Thymus (tissue), 11 donors: ENCODE data around the gene H3-3A. TPM values are rescaled to one million over a fixed set of nuclear protein-coding genes. Genes with fewer than 3 reads are reported as not detected.
A peak's percentile ranks its signal among the peaks of the same experiment; 100 is the strongest.
"Not testable (repeated sequence)": the region's sequence is repeated elsewhere in the genome, so short reads cannot be mapped to it uniquely, and the experiment has no call there.

Experiments used
- DNase-seq, 9 donors: peaks; one replicate each; pipeline ENCODE4 v3.0.0-alpha.2; 2013; ENCODE audit warnings: low spot score in 9 of 9, low read depth in 6 of 9, missing footprints in 1 of 9
- H3K27ac ChIP-seq, 2 donors: one replicate each; pipeline ENCODE4 v1.5.1; 2013; ENCODE audit warnings: control low read depth in 1 of 2, low read depth in 1 of 2, low read length in 1 of 2, mild to moderate bottlenecking in 1 of 2, moderate library complexity in 1 of 2
- H3K27me3 ChIP-seq, 2 donors: one replicate each; pipeline ENCODE4 v1.5.1; 2013; ENCODE audit warnings: low read length in 1 of 2; ENCODE audit not compliant: control insufficient read depth in 2 of 2, insufficient read depth in 1 of 2
- H3K36me3 ChIP-seq, 2 donors: one replicate each; pipeline ENCODE4 v1.5.1; 2013; ENCODE audit warnings: low read length in 1 of 2, mild to moderate bottlenecking in 1 of 2, moderate library complexity in 1 of 2; ENCODE audit not compliant: control insufficient read depth in 2 of 2, insufficient read depth in 2 of 2
- H3K4me1 ChIP-seq, 2 donors: one replicate each; pipeline ENCODE4 v1.5.1; 2013; ENCODE audit warnings: low read length in 2 of 2; ENCODE audit not compliant: control insufficient read depth in 2 of 2, insufficient read depth in 2 of 2
- H3K4me3 ChIP-seq, 2 donors: one replicate each; pipeline ENCODE4 v1.5.1; 2013; ENCODE audit warnings: low read length in 2 of 2, control low read depth in 1 of 2, mild to moderate bottlenecking in 1 of 2
- H3K9me3 ChIP-seq, 2 donors: one replicate each; pipeline ENCODE4 v1.5.1; 2013; ENCODE audit warnings: low read length in 1 of 2, mild to moderate bottlenecking in 1 of 2; ENCODE audit not compliant: control insufficient read depth in 2 of 2, insufficient read depth in 1 of 2
- WGBS: extraction: QIAGEN DNeasy Blood & Tissue Kit; methylation state at CpG from one replicate; pipeline ENCODE4 v1.1.7; 2013; 5-methylcytosine and 5-hydroxymethylcytosine counted together
- polyA plus RNA-seq: library from polyadenylated mRNA; stranded (reverse); fragments of 200-250 nt; gene quantifications from one replicate; pipeline ENCODE4 v1.2.3, GENCODE V29; 2013
- total RNA-seq: library from RNA; stranded (reverse); fragments of 120-200 nt; gene quantifications from one replicate; pipeline ENCODE4 v1.2.4, GENCODE V29; 2013
- donor health status: healthy.

Gene H3-3A
- total and polyA plus RNA-seq, 2 donors: 725 to 1,694 TPM

DNA sequence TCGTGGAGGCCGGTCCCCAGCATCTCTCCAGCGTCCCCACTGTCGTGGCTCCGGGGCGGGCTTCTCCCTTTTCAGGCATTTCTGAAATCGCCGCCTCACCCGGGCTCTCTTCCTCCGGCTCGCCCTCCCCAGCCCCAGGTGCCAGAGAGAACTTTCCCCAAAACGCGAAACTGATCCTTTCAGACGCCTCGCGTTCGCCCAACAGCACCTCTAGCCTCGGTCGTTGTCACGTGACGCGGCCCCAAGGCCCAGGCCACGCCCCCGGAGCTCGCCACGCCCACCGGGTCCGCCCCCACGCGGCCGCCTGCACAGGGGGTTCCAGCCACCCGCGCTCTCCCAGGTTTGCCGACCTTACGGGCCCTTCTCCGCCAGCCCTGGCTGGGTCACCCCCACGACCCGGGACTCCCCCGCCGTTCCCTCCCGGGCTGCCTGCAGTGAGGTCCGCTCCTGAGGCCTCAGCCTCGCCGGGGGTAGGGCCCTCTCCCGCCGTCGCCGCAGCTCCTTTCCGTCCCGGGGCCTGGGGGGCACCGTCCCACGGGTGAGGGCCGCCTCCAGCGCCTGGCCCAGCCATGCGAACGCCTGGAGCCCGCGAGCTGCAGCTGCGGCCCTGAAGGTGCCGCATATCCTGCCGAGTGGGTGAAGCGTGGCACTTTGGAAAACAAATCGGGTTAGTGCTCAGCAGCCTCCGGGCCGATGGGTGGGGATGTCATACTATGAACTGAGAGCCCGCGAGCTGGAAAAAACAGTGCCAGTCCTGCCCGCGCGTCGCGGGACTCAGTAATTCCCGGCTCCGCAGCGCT, 21.0 kb downstream of the H3-3A start:
- peaks cover 0 to 23% of the 10 kb centered on the region in 2 donors for H3K27me3 ChIP-seq
- H3K9me3 ChIP-seq: peaks cover 0 to 3% of the 10 kb centered on the region in 2 donors
- peaks cover 9 to 12% of the 10 kb centered on the region in 2 donors for H3K4me1 ChIP-seq
- H3K27ac ChIP-seq: peak overlapping the region; percentile 26 to 52
- H3K4me3 ChIP-seq: peak overlapping the region; percentile 51 to 60
- no peaks in the 10 kb centered on the region for H3K36me3 ChIP-seq
- DNase-seq: peak in 8 of 9 donors; percentile 59 to 93 (median 84)
- 3% methylated on average over 75 of the region's 75 CpGs for WGBS

DNA sequence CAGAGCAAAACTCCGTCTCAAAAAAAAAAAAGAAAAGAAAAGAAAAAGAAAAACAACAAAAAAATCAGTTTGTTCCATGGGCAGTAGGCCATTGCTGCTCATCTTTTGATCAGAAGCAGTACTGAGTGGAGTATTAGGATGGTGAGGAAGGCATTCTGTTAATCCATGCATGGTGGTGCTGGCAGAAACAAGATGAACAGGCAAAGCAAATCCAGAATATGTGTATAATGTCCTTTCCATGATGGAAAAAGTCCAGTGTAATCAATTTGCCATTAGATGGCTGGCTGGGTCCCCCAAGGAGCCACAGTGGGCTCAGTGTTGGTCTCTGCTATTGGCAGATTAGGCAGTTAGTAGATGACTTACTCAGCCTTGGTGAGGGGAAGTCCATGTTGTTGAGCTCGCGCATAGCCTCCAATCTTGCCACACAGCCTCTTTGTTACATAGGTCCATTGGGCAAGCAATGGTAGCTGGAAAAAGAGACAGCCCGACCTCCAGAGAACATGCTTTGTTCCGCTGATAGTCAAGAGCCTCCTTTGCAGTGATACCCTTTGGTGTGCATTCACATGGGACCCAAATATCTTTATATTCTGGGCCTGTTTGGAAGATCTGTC, 23.3 kb downstream of the H3-3A start:
- Histone ChIP-seq H3K4me3 (no peak overlapping the region), H3K27ac (no peak overlapping the region), H3K27me3 (peaks cover 0 to 23% of the 10 kb centered on the region in 2 donors), H3K36me3 (no peaks in the 10 kb centered on the region), H3K4me1 (peaks cover 9 to 12% of the 10 kb centered on the region in 2 donors), H3K9me3 (peaks cover 0 to 3% of the 10 kb centered on the region in 2 donors)
- no peak for DNase-seq
- 97% methylated on average over 5 of the region's 5 CpGs for WGBS

DNA sequence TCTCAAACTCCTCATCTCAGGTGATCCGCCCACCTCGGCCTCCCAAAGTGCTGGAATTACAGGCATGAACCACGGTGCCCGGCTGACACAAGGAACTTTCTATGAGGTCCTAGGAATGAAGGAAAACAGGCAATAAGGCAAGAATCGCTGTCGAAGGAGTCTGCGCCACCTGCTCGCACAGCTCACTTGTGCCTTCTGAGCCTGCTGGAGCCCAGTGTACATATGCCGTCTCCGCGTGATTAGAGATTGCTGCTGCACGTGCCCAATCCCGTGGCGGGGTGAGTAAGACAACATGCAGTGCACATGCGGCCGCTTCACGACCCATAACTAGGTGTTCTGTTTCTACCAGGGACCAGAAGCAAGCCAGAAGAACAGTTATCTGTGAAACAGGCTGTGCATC, 24.3 kb downstream of the H3-3A start:
- Histone ChIP-seq H3K27ac (no peak overlapping the region), H3K4me1 (peaks cover 9 to 12% of the 10 kb centered on the region in 2 donors), H3K36me3 (no peaks in the 10 kb centered on the region), H3K27me3 (peaks cover 0 to 20% of the 10 kb centered on the region in 2 donors), H3K4me3 (no peak overlapping the region), H3K9me3 (peaks cover 0 to 3% of the 10 kb centered on the region in 2 donors)
- no peak for DNase-seq
- WGBS: 97% methylated on average over 17 of the region's 17 CpGs

DNA sequence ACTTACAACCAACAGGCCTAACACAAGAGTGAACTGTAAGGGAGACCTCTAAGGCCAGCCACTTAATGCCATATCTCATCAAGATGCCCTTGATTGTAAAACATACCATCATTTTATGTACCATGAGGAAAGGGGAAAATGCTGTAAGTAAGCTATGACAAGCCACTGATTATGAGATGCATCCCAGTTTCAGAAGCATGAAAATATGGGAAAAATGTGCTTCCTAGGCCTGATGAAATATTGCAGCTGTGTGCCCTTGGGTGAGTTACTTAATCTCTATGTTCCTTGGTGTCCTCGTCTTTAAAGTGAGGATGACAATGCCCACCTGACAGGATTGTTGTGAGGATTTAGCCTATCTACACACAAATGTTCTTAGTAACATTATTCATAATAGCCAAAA, 28.9 kb downstream of the H3-3A start:
- Histone ChIP-seq H3K4me3 (no peak overlapping the region), H3K4me1 (no peaks in the 10 kb centered on the region), H3K36me3 (no peaks in the 10 kb centered on the region), H3K27me3 (no peaks in the 10 kb centered on the region), H3K9me3 (no peaks in the 10 kb centered on the region), H3K27ac (no peak overlapping the region)
- 100% methylated on average over 1 of the region's 1 CpG for WGBS
- no peak for DNase-seq

DNA sequence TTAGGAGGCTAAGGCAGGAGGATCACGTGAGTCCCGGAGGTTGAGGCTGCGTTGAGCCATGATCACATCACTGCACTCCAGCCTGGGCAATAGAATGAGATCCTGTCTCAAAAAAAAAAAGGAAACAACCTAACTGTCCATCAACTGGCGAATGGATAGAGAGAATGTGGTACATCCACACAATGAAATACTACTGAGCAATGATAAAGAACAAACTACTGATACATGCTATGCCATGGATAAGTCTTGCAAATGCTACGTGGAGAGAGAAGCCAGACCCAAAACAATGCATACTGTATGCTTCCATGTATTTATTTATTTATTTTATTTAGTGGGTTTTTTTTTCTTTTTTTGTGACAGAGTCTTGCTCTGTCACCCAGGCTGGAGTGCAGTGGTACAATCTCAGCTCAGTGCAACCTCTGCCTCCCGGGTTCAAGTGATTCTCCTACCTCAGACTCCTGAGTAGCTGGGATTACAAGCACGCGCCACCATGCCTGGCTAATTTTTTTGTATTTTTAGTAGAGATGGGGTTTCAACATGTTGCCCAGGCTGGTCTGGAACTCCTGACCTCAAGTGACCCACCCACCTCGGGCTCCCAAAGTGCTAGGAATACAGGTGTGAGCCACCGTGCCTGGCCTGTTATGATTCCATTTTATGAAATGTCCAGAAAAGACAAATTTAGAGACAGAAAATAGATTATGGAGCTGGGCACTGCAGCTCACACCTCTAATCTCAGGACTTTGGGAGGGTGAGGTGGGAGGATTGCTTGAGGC, 29.7 kb downstream of the H3-3A start:
- not testable (repeated sequence) for H3K36me3 ChIP-seq, H3K27me3 ChIP-seq, H3K27ac ChIP-seq, DNase-seq, H3K4me3 ChIP-seq, H3K4me1 ChIP-seq, H3K9me3 ChIP-seq
- 92% methylated on average over 10 of the region's 10 CpGs for WGBS

DNA sequence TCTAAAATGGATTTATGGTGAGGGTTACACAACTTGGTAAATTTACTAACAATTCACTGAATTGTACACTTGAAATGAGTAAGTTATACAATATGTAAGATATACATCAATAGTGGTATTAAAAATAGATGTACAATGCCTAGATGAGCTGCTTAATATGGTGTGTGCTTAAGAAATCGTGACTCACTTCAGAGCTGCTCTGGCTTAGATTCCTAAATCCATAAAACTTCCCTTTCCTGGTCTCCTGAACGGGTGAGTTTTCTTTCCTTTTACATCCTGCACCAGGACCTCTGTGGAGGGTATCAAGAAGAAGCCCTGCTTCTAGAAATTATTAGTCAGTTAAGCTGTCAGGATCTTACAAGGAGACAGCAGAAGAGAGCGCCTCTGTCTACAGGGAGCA, 30.4 kb downstream of the H3-3A start:
- Histone ChIP-seq H3K9me3 (no peaks in the 10 kb centered on the region), H3K27ac (no peak overlapping the region), H3K36me3 (no peaks in the 10 kb centered on the region), H3K4me3 (no peak overlapping the region), H3K27me3 (peaks cover 0 to 2% of the 10 kb centered on the region in 2 donors), H3K4me1 (no peaks in the 10 kb centered on the region)
- no peak for DNase-seq
- WGBS: 64% methylated on average over 3 of the region's 3 CpGs

DNA sequence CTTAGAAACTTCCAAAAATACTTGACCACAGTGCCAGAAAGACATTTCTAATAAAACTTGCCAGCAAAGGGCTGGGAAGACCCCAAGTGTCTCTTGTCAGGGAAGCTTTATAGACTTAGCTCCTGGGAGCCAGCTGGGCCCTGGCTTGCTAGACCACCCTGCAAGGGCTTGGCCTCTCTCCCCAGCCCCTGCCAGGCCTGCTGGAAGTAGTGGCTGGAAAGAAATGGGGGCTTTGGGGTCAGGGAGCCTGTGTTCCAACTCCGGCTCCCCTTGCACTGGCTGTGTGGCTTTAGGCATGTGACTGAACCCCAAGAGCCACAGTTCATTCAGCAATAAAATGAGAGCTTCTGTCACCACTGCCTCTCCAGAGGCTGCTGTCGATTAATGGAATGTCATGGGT, 31.1 kb downstream of the H3-3A start:
- no peaks in the 10 kb centered on the region for H3K9me3 ChIP-seq
- H3K36me3 ChIP-seq: no peaks in the 10 kb centered on the region
- H3K4me3 ChIP-seq: no peak overlapping the region
- H3K27me3 ChIP-seq: peaks cover 0 to 3% of the 10 kb centered on the region in 2 donors
- WGBS: 92% methylated on average over 2 of the region's 2 CpGs
- H3K27ac ChIP-seq: no peak overlapping the region
- no peak for DNase-seq
- no peaks in the 10 kb centered on the region for H3K4me1 ChIP-seq

DNA sequence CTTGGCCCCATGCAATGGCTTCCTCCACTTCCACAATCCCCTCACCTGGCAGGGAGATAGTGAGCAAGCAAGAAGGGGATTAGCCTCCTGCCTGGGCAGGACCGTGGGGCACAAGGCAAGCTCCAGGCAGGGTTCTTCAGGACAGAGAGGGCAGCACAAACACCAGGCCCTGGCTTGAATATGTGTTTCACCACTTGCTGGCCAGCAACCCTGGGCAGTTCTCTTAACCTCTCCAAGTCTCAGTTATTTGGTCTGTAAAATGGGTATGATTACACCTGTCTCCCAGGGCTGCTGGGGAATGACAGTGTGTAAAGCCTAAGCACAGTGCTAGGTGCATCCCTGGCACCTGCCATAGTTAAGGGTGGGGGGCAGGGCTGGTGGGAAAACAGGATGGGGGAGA, 31.9 kb downstream of the H3-3A start:
- Histone ChIP-seq H3K4me3 (no peak overlapping the region), H3K27ac (no peak overlapping the region), H3K9me3 (no peaks in the 10 kb centered on the region), H3K27me3 (peaks cover 0 to 7% of the 10 kb centered on the region in 2 donors), H3K4me1 (no peaks in the 10 kb centered on the region), H3K36me3 (no peaks in the 10 kb centered on the region)
- no peak for DNase-seq
- 51% methylated on average over 1 of the region's 1 CpG for WGBS

DNA sequence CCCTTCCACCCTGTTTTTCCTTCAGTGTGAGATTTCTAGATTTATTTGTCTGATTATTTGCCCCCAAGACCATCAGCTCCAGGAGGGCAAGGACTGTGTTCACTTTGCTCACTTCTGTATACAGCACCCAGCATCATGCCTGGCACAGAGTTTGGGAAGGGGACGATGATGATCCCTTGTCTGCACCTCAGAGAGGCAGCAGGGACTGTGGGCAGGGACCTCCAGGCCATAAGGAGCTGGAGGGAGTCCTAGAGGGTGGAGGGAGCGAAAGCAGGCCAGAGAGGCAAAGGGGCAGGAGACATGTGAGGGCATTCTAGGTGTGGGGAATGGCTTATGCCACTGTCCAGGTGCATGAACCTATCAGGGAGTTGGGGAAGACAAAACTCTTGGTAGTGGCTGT, 32.8 kb downstream of the H3-3A start:
- H3K36me3 ChIP-seq: no peaks in the 10 kb centered on the region
- 94% methylated on average over 2 of the region's 2 CpGs for WGBS
- no peak for DNase-seq
- H3K4me3 ChIP-seq: no peak overlapping the region
- H3K4me1 ChIP-seq: no peaks in the 10 kb centered on the region
- no peak overlapping the region for H3K27ac ChIP-seq
- peaks cover 0 to 10% of the 10 kb centered on the region in 2 donors for H3K27me3 ChIP-seq
- H3K9me3 ChIP-seq: no peaks in the 10 kb centered on the region
